Spinal cord (tissue), 10 donors: ENCODE results near the gene CDKAL1. TPM values are rescaled to one million over a fixed set of nuclear protein-coding genes. Genes with fewer than 3 reads are reported as not detected.
"Not testable (repeated sequence)": the region's sequence is repeated elsewhere in the genome, so short reads cannot be mapped to it uniquely, and the experiment has no call there.

Source experiments
- DNase-seq, 6 donors: peaks; one replicate each; pipeline versions ENCODE4 v3.0.0 to v3.0.0-alpha.2; 2013 to 2015; ENCODE audit warnings: low spot score in 6 of 6, low read depth in 4 of 6
- H3K27ac ChIP-seq: one replicate; pipeline ENCODE4 v1.5.1; 2013; ENCODE audit warnings: low read depth, low read length, control low read depth
- H3K27me3 ChIP-seq: one replicate; pipeline ENCODE4 v1.6.1; 2013; ENCODE audit warnings: low read length; ENCODE audit not compliant: control insufficient read depth, insufficient read depth
- H3K36me3 ChIP-seq: one replicate; pipeline ENCODE4 v1.6.1; 2013; ENCODE audit warnings: low read length; ENCODE audit not compliant: control insufficient read depth, insufficient read depth
- H3K4me1 ChIP-seq: one replicate; pipeline ENCODE4 v1.6.1; 2013; ENCODE audit warnings: low read length; ENCODE audit not compliant: control insufficient read depth, insufficient read depth
- H3K4me3 ChIP-seq: one replicate; pipeline ENCODE4 v1.5.1; 2013; ENCODE audit warnings: low read depth, low read length, control low read depth
- H3K9me3 ChIP-seq: one replicate; pipeline ENCODE4 v1.6.1; 2013; ENCODE audit warnings: low read length; ENCODE audit not compliant: control insufficient read depth, insufficient read depth
- WGBS: methylation state at CpG from one replicate; pipeline ENCODE4 v1.1.5; 2013; ENCODE audit warnings: missing lambda C conversion rate; ENCODE audit not compliant: insufficient coverage; 5-methylcytosine and 5-hydroxymethylcytosine counted together
- polyA plus RNA-seq, 2 donors: library from polyadenylated mRNA; unstranded; fragments of 120-200 nt; gene quantifications; one replicate each; pipeline ENCODE4 v1.2.1, GENCODE V29; 2013; ENCODE audit not compliant: insufficient read length in 2 of 2
- total RNA-seq, 2 donors: library from RNA; depleted of rRNA in 1 of 2; stranded (reverse); fragments of 120-200 nt in 1 of 2; fragments of >200 nt in 1 of 2; gene quantifications; one replicate each; pipeline versions ENCODE4 v1.2.3 to v1.2.4, GENCODE V29; 2013 to 2014
- donor health status: healthy.

Gene CDKAL1
- total and polyA plus RNA-seq, 4 donors, result 15.1 to 34.2 (median 22.0) TPM

DNA sequence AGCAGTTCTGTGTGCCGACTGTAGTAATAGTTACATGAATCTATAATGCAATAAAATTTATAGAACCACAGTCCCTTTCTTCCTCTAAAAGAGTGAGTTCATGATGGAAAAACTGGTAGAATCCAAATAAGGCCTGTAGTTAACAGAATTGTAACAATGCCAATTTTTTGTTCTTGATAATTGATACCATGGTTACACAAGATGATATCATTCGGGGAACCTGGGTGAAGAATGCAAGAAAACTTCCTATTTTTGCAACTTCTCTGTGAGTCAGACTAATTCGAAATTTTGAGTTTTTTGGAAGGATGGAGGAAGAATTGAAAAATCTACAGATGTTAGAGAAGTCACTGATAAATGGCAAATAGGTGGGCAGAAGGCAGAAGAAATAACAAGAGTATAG, 381.8 kb downstream of the CDKAL1 start:
- H3K4me1 ChIP-seq, result no peaks in the 10 kb centered on the region
- 100% methylated on average over 2 of the region's 3 CpGs for whole genome bisulfite sequencing
- peaks cover 6% of the 10 kb centered on the region for H3K9me3 ChIP-seq
- no peak overlapping the region for H3K27ac ChIP-seq
- no peak for DNase-seq
- H3K27me3 ChIP-seq, result no peaks in the 10 kb centered on the region
- H3K4me3 ChIP-seq, result no peak overlapping the region
- H3K36me3 ChIP-seq, result no peaks in the 10 kb centered on the region

DNA sequence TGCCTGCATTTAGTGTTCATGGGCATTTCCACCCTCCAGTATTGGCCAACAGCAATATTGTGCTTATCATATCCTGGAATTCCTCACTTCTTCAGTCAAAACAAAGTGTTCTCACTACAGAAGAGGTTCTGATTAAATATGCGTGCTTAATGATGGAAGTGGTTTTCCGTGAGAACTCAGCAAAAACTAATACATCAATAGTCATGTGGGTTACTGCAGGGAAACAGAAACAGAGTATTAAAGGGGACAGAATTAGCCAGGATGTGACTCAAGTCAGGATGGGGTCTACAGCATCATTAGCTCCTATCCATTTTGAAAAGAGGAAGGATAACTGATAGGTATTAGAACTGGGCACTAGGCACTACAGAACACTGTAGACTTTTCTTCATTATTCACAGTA, 384.6 kb downstream of the CDKAL1 start:
- H3K27ac ChIP-seq, result no peak overlapping the region
- H3K9me3 ChIP-seq, result peaks cover 4% of the 10 kb centered on the region
- no peak overlapping the region for H3K4me3 ChIP-seq
- DNase-seq, result no peak
- no peaks in the 10 kb centered on the region for H3K36me3 ChIP-seq
- WGBS, result no CpG with 5 or more reads among the region's 2 CpGs
- no peaks in the 10 kb centered on the region for H3K27me3 ChIP-seq
- no peaks in the 10 kb centered on the region for H3K4me1 ChIP-seq

DNA sequence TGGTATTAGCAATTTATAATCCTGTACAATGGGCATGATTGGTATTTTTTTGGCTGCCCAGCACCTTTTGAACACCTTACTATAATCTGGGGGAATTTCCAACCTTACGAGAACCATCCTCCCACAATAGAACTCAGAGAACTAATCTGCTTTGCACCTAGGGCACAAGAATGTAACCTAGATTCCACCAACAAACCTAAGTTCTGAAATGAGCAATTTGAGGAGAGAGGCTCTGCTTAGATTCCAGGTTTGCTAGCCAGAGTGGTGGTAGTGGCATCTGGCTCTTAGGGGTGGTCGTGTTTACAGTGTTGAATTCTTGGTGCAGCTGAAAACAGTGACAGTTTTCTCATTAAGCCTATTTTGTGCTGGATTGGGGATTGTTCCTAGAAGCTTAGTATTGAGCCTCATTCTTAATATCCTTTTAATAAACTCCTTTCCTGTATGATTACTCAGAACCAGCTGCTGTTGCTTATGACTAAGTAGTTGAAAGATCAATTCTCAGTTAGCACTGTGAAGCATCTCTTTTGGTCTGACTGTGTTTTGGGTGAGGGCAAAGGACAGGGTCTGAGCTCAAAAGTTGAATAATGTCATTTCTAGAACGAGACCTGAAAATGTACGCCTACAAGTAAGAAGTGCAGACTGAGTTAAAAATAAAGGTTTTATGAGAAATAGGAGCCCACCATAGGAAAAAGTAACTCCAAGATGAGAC, 385.6 kb downstream of the CDKAL1 start:
- H3K27ac ChIP-seq, result no peak overlapping the region
- WGBS, result 86% methylated on average over 2 of the region's 4 CpGs

GRCh38 chr6:20921578-20921977, 387.3 kb downstream of the CDKAL1 start:
- no CpG with 5 or more reads among the region's 2 CpGs for WGBS
- H3K36me3 ChIP-seq, result no peaks in the 10 kb centered on the region
- no peak overlapping the region for H3K4me3 ChIP-seq
- no peak overlapping the region for H3K27ac ChIP-seq
- no peaks in the 10 kb centered on the region for H3K27me3 ChIP-seq
- no peaks in the 10 kb centered on the region for H3K4me1 ChIP-seq
- no peak for DNase-seq
- no peaks in the 10 kb centered on the region for H3K9me3 ChIP-seq

More for the DNA sequence above, 385.6 kb downstream of the CDKAL1 start:
- Histone ChIP-seq H3K4me3 (no peak overlapping the region), H3K27me3 (no peaks in the 10 kb centered on the region), H3K4me1 (no peaks in the 10 kb centered on the region), H3K36me3 (no peaks in the 10 kb centered on the region), H3K9me3 (peaks cover 4% of the 10 kb centered on the region)
- no peak for DNase-seq

GRCh38 chr6:20922743-20923142, 388.5 kb downstream of the CDKAL1 start:
- H3K36me3 ChIP-seq, result no peaks in the 10 kb centered on the region
- H3K27ac ChIP-seq, result no peak overlapping the region
- H3K9me3 ChIP-seq, result no peaks in the 10 kb centered on the region
- no peak overlapping the region for H3K4me3 ChIP-seq
- no peak for DNase-seq
- H3K27me3 ChIP-seq, result no peaks in the 10 kb centered on the region
- no peaks in the 10 kb centered on the region for H3K4me1 ChIP-seq

GRCh38 chr6:20924094-20924493, 389.8 kb downstream of the CDKAL1 start:
- H3K4me1 ChIP-seq, H3K36me3 ChIP-seq, H3K9me3 ChIP-seq, H3K27ac ChIP-seq, DNase-seq, H3K4me3 ChIP-seq, H3K27me3 ChIP-seq: not testable (repeated sequence)
- WGBS, result 100% methylated on average over 1 of the region's 3 CpGs

- Histone ChIP-seq H3K27me3 (no peaks in the 10 kb centered on the region), H3K27ac (no peak overlapping the region), H3K36me3 (no peaks in the 10 kb centered on the region), H3K9me3 (no peaks in the 10 kb centered on the region), H3K4me1 (no peaks in the 10 kb centered on the region), H3K4me3 (no peak overlapping the region)
- no peak for DNase-seq
- no CpG with 5 or more reads among the region's 3 CpGs for WGBS
Measured at GRCh38 chr6:20924911-20925543, 390.8 kb downstream of the CDKAL1 start.

GRCh38 chr6:20927130-20927860, 393.0 kb downstream of the CDKAL1 start:
- peak in 2 of 6 donors; percentile 18 to 62 for DNase-seq
- no peak overlapping the region for H3K27ac ChIP-seq
- H3K27me3 ChIP-seq, result no peaks in the 10 kb centered on the region
- no peaks in the 10 kb centered on the region for H3K36me3 ChIP-seq
- no peaks in the 10 kb centered on the region for H3K9me3 ChIP-seq
- H3K4me3 ChIP-seq, result no peak overlapping the region
- WGBS, result no CpG with 5 or more reads among the region's 8 CpGs
- no peaks in the 10 kb centered on the region for H3K4me1 ChIP-seq

DNA sequence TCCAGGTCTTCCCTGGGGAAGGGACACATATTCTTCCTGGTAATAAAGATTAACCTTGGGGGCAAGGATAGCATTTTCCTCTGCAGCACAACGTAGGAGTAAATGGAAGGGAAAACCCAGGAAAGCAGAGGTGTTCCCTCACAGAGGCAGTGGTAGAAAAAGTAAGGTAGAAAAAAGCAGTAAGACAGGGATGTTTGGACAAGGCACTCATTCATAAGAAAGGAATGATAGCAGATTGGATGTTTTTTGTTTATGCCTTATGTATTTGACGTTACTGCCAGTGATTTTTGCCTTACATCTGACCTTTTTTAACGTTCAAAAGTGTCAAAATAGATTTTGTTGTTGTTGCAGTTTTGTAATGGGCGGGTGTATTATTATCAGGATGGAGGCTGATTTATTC, 395.0 kb downstream of the CDKAL1 start:
- WGBS, result 83% methylated on average over 1 of the region's 4 CpGs

More for the DNA sequence above, 395.0 kb downstream of the CDKAL1 start:
- no peak for DNase-seq
- Histone ChIP-seq H3K4me3 (no peak overlapping the region), H3K36me3 (no peaks in the 10 kb centered on the region), H3K9me3 (no peaks in the 10 kb centered on the region), H3K27me3 (no peaks in the 10 kb centered on the region), H3K27ac (no peak overlapping the region), H3K4me1 (no peaks in the 10 kb centered on the region)
